GM21526 (cell line): ENCODE results near the gene MYH14.

Source experiments
- ATAC-seq: cut with Tn5 transposase; IDR thresholded peaks from one replicate; pipeline ENCODE4 v1.9.1; 2021; ENCODE audit warnings: moderate library complexity; ENCODE audit not compliant: unreplicated experiment, low FRiP score

The MYH14 gene

DNA sequence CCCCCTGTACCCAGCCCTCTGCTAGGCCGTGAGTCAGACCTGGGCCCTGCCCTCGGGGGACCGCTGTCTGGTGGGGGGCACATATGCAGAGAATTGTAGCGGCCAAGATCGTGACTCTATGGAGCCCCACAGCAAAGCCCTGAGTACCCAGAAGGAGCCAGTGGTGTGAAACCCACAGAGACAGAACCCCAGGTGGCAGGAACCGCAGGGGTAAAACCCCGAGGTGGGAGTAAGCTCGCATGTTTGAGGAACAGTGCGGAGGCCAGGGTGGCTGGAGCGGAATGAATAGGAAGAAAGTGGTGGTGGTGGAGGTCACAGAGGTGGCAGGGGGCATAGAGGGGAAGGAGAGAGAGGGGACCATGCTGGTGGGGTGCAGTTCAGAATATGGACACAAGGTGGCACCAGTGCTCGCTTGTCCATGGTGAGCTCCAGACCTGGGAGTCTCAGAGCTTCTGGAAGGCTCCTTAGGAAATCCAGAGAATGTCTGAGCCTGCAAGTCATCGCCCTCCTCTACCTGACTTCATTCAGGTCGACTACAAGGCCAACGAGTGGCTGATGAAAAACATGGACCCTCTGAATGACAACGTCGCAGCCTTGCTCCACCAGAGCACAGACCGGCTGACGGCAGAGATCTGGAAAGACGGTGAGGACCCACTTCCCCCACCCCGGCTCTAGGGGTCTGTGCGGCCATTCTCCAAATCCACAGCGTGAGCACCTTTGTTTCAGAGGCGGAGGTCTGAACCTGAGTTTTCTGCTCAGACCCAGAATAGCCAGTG is 48.9 kb downstream of the MYH14 start:
- ATAC-seq = no peak

DNA sequence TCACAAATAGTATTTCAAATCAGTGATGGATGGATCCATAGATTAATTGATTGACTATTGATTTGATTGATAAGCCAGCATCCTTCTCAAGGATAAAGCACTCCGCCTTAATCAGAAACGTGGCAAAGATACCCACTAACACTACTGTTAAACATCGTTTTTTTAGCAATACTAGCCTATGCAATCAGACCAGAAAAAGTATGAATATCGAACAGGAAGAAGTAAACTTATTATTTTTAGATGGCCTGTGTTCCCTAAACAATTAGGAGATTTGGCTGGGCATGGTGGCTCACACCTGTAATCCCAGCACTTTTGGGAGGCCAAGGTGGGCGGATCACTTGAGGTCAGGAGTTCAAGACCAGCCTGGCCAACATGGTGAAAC is 49.5 kb downstream of the MYH14 start:
- ATAC-seq = no peak

DNA sequence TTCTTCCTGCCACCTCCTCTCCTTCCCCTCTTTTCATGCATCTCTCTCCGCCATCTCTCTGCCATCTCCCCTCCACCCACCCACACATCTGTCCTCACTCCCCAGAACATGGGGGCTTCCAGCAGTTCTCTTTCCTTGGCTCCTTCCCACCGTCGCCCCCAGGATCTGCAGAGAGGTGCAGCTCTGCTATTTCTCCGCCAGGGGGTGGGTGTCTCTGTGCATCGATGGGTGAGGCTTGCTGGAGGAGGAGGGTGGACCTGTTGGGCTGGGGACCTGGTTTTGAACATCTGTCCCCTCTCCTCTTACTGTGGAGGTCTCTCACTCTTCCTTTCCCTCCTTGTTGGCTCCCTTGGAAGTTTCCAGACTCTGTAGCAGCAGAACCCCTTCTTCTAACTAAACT is 51.7 kb downstream of the MYH14 start:
- ATAC-seq = no peak

DNA sequence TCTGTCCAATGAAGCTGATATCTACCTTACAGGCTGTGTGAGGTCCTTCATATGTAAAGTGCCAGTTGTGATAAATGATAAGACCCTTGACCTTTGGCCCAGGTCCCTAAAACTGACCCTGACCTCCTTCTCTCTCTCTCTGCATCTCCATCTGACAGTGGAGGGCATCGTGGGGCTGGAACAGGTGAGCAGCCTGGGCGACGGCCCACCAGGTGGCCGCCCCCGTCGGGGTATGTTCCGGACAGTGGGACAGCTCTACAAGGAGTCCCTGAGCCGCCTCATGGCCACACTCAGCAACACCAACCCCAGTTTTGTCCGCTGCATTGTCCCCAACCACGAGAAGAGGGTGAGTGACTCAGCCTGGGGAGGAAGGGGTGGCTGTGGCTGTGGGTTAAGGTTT is 53.7 kb downstream of the MYH14 start:
- no peak for ATAC-seq

DNA sequence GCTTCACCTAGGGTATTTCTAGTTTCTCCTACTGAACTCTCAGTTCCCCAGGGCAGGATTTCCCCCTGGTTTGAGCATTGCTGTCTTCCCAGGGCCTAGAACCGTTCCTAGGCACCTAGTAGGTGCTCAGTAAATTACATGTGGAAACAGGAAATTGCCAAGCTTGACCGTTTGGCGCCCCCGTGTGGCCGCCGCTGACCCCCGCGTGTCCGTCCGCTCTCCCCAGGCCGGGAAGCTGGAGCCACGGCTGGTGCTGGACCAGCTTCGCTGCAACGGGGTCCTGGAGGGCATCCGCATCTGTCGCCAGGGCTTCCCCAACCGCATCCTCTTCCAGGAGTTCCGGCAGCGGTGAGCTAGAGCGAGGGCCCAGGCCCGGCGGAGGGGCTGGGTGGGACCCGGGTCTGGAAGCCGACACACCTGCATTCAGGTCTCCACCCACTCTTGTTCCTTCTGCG is 55.5 kb downstream of the MYH14 start:
- no peak for ATAC-seq

DNA sequence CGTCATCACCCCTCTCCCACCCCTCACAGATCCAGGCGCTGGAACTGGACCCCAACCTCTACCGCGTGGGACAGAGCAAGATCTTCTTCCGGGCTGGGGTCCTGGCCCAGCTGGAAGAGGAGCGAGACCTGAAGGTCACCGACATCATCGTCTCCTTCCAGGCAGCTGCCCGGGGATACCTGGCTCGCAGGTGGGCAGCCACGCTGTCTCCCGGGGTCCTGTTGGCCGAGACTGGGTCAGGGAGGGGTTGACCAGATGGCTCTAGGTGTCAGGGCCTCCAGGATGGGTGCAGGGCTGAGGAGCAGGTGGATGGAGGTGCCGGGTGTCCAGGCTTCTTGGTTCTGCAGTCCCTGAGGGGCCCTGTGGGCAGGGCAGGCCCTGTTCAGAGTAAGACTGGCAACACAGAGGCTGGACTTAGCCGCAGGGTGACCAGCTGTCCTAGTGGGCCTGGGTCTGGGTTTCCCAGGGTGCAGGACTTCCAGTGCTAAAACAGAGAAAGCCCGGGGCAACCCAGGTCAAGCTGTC is 58.1 kb downstream of the MYH14 start:
- ATAC-seq = no peak

DNA sequence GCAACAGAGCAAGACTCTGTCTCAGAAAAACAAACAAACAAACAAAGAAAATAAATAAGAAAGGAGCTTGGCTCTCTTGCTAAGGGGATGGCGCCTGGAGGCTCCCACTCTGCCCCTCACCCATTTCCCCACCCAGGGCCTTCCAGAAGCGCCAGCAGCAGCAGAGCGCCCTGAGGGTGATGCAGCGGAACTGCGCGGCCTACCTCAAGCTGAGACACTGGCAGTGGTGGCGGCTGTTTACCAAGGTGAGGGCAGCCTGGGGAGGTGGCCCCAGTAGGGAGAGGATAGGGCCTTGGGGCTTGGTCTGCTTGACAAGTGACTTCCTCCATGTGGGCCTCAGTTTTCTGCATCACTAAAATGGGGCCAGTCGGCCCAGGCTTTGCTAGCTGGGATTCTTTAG is 59.8 kb downstream of the MYH14 start:
- no peak for ATAC-seq

DNA sequence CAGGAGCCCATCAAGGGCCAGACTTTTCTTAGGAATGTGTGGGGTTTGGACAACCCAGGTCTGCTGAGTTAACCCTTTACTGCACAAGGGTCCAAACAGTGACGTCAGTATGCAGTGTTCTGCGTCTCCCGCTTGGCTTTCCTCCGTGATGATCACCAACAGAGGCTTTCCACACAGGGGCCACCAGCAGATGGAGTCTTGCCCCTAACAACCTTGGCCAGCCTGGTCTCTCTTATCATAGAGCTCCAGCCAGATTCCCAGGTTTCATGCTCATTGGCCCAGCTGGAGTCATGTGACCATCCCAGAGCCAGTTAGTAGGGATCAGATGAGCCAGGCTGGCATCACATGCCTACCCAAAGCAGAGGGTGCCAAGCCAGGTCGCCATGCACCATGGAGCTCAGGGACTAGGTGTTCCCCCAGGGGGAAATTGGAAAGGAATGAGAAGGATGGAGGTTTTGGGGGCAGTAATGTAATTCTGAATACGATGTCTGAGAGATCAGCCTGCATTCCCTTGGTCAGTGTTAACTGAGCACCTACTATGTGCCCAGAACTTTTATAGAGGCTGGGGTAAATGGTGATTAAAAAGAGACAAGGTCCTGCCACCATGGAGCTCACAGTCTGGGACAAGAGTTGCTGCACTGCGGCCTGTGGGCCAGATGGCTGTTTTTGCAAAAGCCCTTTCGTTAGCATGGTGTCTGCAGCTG is 61.2 kb downstream of the MYH14 start:
- ATAC-seq = no peak

DNA sequence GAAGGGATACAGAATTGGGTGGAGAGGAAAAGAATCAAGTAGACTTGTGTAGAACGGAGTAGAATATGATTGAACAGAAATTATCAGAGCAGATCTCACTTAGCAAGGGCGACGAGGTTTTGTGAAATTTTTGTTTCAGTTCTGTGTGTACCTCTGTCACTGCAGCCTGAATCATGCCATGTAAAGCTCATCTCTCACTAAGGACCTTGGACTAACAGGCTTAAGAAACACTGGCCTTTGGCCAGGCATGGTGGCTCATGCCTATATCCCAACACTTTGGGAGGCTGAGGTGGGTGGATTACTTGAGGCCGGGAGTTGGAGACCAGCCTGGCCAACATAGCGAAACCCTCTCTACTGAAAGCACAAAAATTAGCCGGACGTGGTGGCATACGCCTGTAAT is 62.6 kb downstream of the MYH14 start:
- ATAC-seq = no peak

DNA sequence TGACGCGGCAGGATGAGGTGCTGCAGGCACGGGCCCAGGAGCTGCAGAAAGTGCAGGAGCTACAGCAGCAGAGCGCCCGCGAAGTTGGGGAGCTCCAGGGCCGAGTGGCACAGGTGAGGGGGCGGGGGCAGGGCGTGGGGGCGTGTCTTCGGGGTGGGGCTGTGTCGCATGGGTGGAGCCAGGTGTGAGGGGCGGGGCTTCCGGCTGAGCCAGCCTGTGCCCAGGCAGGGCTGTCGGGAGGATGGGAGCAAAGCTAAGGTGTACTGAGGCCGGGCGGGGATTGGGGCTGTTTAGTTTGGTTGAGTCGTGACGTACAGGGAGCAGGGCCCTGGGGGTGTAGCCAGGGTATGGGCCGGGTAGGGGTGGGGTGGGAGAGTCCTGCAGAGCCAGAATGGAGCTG is 63.5 kb downstream of the MYH14 start:
- no peak for ATAC-seq

DNA sequence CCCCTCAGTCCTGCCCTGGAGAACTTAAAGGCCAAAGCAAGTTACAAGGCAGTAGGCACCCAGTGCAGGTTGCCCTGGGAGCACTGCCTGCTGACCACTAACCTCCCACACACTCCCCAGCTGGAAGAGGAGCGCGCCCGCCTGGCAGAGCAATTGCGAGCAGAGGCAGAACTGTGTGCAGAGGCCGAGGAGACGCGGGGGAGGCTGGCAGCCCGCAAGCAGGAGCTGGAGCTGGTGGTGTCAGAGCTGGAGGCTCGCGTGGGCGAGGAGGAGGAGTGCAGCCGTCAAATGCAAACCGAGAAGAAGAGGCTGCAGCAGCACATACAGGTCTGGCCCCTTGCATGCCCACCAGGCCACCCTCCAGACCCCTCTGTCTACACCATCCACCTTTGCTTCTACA is 64.6 kb downstream of the MYH14 start:
- ATAC-seq = no peak

DNA sequence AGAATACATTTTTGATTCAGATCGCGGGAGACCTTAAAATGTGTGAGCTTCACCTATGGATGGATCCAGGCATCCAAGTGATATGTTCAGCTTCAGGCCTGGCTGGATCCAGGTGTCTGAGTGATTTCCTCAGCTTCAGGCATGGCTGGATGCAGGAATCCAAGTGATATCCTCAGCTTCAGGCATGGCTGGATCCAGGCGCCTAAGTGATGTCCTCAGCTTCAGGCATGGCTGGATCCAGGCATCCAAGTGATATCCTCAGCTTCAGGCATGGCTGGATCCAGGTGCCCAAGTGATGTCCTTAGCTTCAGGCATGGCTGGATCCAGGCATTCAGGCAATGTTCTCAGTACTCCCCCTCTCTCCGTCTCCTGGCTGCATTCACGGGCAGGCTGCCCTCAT is 65.1 kb downstream of the MYH14 start:
- ATAC-seq = no peak

DNA sequence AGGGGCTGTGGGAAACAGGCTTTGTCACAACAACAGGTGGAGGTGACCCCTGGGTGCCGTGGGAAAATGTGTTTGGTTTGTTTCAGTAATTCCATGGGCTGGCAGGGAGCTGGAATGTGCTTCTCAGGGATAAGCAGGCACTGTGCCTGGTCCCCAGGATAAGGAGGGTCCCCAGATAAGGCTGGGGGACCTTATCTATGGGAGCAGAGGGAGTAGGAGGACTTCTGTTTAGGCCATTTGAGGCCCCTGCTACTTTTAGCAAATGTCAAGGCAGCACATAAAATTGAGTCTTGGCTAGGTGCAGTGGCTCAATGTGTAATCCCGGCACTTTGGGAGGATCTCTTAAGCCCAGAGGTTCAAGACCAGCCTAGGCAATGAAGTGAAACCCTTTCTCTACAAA is 66.2 kb downstream of the MYH14 start:
- no peak for ATAC-seq

DNA sequence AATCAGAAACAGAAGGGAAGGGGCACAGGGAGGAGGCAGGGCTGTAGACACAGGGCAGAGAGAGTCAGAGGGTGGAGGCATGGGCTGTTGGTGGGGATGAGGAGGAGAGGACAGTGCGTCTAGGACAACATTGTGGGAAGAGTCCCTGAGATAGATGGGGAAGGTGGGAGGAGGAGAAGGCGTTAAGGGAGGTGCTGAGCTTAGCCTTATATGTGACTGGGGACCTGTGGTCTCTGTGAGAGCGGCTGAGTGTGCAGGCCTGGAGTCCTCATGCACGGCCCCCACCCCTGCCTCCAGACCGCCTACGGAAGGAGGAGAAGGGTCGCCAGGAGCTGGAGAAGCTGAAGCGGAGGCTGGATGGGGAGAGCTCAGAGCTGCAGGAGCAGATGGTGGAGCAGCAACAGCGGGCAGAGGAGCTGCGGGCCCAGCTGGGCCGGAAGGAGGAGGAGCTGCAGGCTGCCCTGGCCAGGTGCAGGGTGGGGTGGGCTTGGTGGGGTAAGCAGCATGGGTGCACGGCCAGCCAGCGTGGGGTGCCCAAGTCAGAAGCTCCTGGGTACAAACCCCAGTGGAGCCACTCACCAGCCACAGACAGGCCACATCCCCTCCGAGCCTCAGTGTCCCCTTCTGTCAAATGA is 69.0 kb downstream of the MYH14 start:
- no peak for ATAC-seq

DNA sequence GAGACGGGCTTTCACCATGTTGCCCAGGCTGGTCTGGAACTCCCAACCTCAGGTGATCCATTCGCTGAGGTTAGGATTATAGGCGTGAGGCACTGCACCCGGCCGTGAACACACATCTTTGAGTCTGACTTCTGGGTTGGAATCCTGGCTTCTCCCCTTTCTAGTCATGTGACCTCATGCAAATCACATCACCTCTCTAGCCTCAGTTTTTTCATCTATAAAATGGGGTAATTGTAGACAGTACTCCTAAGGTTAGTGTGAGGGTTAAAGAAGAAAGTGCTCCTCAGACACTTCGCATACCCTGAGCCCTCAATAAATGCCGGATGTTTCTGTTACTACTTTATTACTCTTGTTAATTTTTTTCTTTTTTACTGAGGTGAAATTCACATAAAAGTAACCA is 70.4 kb downstream of the MYH14 start:
- no peak for ATAC-seq

DNA sequence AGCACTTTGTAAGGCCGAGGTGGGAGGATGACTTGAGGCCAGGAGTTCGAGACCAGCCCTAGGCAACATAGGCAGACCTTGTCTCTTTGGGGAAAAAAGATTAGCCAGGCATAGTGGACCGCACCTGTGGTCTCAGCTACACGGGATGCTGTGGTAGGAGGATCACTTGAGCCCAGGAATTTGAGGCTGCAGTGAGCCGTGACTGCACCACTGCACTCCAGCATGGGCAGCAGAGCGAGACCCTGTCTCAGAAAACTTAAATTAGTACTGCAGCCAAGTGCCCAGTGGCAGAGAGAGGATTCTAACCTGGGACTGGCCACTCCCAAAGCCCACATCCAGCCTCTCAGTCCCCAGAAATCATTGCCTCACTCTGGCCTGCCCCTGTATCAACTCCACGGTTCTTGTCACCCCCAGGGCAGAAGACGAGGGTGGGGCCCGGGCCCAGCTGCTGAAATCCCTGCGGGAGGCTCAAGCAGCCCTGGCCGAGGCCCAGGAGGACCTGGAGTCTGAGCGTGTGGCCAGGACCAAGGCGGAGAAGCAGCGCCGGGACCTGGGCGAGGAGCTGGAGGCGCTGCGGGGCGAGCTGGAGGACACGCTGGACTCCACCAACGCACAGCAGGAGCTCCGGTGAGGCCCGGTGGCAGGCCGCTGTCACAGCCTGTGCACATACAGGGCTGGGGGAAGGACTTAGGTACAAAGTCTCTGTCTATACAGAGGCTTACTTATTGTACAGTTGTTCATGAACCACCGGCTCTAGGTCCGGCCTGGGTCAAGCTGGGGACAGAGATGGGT is 72.4 kb downstream of the MYH14 start:
- ATAC-seq = no peak

DNA sequence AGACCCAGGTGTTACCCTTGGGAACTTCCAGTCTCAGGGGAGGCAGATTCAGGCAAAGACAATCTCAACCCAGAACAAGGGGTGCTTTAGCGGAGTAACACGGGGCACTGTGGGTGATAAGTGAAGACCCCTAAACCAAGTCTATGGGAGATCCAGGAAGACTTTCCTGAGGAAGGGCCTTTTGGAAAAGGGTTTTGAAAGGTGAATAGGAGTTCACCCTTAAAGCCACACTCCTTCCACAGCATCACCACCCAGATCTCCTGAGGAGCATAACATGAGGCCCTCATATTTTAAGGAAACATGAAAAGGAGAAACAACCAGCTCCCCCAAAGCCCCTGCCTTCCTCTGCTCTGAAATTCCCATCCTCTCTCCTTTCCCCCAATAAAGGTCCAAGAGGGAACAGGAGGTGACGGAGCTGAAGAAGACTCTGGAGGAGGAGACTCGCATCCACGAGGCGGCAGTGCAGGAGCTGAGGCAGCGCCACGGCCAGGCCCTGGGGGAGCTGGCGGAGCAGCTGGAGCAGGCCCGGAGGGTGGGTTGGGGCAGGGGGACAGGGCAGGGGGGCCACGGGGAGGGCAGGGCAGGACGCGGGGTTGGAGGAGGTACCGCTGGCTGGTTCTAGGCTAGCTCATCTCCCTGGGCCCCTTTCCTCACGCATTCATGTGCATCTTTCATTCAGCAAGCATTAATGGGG is 73.1 kb downstream of the MYH14 start:
- no peak for ATAC-seq

DNA sequence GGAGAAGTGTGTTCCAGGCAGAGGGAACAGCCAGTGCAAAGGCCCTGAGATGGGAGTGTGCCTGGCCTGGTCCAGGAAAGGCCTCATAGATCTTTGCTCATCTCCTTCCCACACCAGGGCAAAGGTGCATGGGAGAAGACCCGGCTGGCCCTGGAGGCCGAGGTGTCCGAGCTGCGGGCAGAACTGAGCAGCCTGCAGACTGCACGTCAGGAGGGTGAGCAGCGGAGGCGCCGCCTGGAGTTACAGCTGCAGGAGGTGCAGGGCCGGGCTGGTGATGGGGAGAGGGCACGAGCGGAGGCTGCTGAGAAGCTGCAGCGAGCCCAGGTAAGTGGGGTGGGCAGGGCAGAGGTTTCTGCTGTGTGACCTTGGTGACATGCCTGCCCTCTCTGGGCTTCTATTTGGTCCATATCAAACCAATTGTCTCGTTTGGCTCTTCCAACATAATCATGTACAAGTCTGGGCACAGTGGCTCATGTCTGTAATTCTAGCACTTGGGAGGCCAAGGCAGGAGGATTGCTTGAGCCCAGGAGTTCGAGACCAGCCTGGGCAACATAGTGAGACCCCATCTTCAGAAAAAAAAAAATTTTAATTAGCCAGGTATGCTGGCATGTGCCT is 74.7 kb downstream of the MYH14 start:
- ATAC-seq = no peak

DNA sequence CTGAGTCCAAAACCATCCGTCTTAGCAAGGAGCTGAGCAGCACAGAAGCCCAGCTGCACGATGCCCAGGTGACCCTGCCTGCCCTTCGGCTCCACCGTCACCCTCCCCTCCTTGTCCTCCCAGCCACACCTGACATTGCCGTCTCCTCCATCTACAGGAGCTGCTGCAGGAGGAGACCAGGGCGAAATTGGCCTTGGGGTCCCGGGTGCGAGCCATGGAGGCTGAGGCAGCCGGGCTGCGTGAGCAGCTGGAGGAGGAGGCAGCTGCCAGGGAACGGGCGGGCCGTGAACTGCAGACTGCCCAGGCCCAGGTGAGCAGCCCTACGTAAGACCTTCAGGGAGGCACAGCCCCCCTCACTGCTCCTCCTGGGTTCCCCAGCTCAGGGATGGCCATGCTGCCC is 76.7 kb downstream of the MYH14 start:
- ATAC-seq = no peak

DNA sequence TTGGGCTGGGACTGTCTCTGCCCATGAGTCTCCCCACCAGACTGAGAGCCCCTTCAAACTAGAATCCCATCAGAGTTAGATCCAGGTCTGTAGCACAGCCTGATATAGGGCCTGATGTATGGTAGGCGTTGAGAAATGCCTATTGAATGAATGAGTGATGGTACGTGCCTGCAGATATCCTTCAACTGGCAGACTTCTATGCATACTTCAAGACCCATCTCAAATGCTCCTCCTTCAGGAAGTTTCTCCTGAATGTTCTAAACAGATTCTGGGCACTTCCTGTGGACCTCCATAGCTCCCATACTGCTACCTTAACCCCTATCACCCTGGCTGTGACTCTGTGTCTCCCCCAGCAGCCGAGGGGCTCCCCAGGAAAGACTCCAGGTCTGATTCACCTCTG is 77.6 kb downstream of the MYH14 start:
- ATAC-seq = no peak
